Esophagus (tissue), 2 donors: ENCODE results near the gene SRPK1. TPM values are rescaled to one million over a fixed set of nuclear protein-coding genes. Genes with fewer than 3 reads are reported as not detected.

ENCODE experiments used
- H3K27ac ChIP-seq, 2 donors: one replicate each; pipeline ENCODE4 v1.5.1; 2013; ENCODE audit warnings: low read depth in 2 of 2, mild to moderate bottlenecking in 2 of 2, inconsistent platforms in 1 of 2, low read length in 1 of 2, moderate library complexity in 1 of 2
- H3K27me3 ChIP-seq, 2 donors: one replicate each; pipeline ENCODE4 v1.6.1; 2013; ENCODE audit warnings: low read length in 2 of 2, control low read depth in 1 of 2, mild to moderate bottlenecking in 1 of 2; ENCODE audit not compliant: insufficient read depth in 2 of 2, control insufficient read depth in 1 of 2
- H3K36me3 ChIP-seq, 2 donors: one replicate each; pipeline ENCODE4 v1.6.1; 2013; ENCODE audit warnings: low read length in 1 of 2; ENCODE audit not compliant: control insufficient read depth in 2 of 2, insufficient read depth in 2 of 2
- H3K4me1 ChIP-seq, 2 donors: one replicate each; pipeline ENCODE4 v1.6.1; 2013; ENCODE audit warnings: low read length in 1 of 2; ENCODE audit not compliant: control insufficient read depth in 2 of 2, insufficient read depth in 2 of 2
- H3K4me3 ChIP-seq, 2 donors: one replicate each; pipeline ENCODE4 v1.5.1; 2013; ENCODE audit warnings: low read length in 2 of 2, mild to moderate bottlenecking in 2 of 2, low read depth in 1 of 2, moderate library complexity in 1 of 2
- H3K9me3 ChIP-seq, 2 donors: one replicate each; pipeline ENCODE4 v1.6.1; 2013; ENCODE audit warnings: mild to moderate bottlenecking in 2 of 2, low read depth in 1 of 2, low read length in 1 of 2, moderate library complexity in 1 of 2; ENCODE audit not compliant: control insufficient read depth in 2 of 2, insufficient read depth in 1 of 2
- WGBS, 2 donors: extraction: QIAGEN DNeasy Blood & Tissue Kit; methylation state at CpG; one replicate each; pipeline ENCODE4 v1.1.7; 2013; 5-methylcytosine and 5-hydroxymethylcytosine counted together
- polyA plus RNA-seq, 2 donors: library from polyadenylated mRNA; stranded (reverse); fragments of 200-250 nt; gene quantifications; one replicate each; pipeline ENCODE4 v1.2.3, GENCODE V29; 2013
- donor health status: healthy with polysubstance abuse.
- donor health status: Bipolar disorder and iron deficiency.

SRPK1 gene
- polyA plus RNA-seq, 2 donors = 15.2 to 20.2 TPM

DNA sequence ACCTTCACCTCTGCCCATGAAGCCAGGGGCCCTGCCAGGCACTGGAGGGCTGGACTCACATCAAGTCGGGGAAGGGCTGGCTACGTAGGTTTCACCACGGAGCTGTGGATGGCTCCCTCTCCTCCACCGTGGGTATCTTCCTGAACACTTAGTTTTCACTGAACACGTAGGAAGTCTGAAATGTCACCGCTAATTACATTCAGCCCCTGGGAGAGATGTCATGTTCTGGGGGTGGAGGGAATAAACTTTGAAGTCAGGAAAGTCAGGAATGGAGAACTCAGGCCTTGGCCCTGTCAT is 109.3 kb downstream of the SRPK1 start:
- WGBS, 2 donors = 76 to 79% methylated on average over 6 of the region's 6 CpGs
- Histone ChIP-seq H3K27ac (peak overlapping the region; percentile 36 to 76), H3K4me1 (peaks cover 4% of the 10 kb centered on the region in 2 donors), H3K4me3 (no peak overlapping the region), H3K9me3 (no peaks in the 10 kb centered on the region), H3K27me3 (no peaks in the 10 kb centered on the region), H3K36me3 (no peaks in the 10 kb centered on the region)

DNA sequence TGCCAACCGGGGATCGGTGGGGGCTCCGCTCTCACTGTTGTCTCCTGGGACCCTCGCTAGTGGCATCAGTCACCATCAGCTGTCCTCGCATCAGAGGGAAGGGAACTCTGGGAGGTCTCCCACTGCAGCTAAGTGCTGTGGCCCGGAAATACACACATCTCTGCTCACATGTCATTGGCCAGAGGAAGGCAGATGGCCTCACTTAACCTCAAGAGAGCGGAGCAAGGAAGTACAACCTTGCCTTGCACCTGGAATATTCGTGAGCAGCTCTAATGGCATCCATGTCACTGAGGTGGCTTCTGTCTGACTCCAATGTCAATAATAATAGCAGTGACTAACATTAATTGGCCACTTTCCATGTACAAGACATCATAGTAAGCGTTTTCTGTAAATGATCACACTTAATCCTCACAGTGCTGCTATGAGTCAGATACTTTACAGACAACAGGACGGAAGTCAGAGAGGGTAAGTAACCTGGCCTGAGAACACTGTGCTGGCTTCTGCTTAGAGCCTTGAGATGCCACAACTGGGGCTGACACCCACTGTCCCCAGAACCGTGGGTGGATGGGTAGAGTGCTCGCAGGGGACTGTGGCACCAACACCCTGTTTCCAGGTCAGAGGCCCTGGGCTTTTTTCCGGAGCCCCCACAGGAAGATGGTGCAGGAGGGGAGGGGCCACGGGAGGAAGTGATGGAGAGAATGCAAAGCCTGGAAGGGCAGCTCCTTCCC is 109.8 kb downstream of the SRPK1 start:
- Histone ChIP-seq H3K4me3 (no peak overlapping the region), H3K36me3 (no peaks in the 10 kb centered on the region), H3K27ac (peak overlapping the region; percentile 36 to 76), H3K4me1 (peaks cover 4% of the 10 kb centered on the region in 2 donors), H3K27me3 (no peaks in the 10 kb centered on the region), H3K9me3 (no peaks in the 10 kb centered on the region)
- 52 to 58% methylated on average over 14 of the region's 14 CpGs for WGBS, 2 donors

DNA sequence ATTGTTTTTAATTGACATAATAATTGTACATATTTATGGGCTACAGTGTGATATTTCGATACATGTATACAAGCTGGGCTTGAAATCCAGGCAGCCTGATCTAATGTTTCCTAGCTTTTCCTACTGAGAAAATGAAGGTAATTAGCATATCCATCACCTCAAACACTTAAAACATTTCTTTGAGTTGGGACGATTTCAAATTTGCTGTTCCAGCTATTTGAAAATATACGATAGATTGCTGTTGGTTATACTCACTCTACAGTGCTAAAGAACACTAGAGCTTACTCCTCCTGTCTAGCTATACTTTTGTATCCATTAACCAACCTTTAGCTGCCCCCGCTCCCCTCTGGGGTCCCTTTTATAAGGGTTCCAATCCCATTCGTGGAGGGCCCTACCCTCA is 111.1 kb downstream of the SRPK1 start:
- H3K9me3 ChIP-seq = no peaks in the 10 kb centered on the region
- WGBS, 2 donors = 82 to 84% methylated on average over 5 of the region's 5 CpGs
- H3K27ac ChIP-seq = no peak overlapping the region
- no peaks in the 10 kb centered on the region for H3K36me3 ChIP-seq
- peaks cover 4 to 11% of the 10 kb centered on the region in 2 donors for H3K4me1 ChIP-seq
- no peaks in the 10 kb centered on the region for H3K27me3 ChIP-seq
- no peak overlapping the region for H3K4me3 ChIP-seq

DNA sequence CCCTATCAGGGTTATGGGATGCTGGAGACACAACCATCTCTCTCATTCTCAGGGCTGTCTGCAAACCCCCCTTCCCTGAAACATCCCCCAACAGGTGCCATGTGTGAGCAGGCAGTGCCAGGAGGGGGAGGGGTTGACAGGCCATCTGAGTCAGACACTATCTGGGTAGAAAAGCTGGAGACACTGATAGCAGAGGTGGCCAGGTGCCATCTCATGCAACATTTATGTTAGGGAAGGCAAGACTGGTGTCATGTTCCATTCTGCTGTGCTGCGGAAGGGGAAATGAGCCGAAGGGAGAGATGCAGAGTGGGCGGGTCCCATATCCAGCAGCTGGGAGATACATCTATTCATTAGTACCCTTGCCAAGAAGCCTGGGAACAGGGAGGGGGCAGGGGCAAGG is 112.2 kb downstream of the SRPK1 start:
- 61% methylated on average over 3 of the region's 3 CpGs for WGBS, 2 donors
- no peaks in the 10 kb centered on the region for H3K27me3 ChIP-seq

DNA sequence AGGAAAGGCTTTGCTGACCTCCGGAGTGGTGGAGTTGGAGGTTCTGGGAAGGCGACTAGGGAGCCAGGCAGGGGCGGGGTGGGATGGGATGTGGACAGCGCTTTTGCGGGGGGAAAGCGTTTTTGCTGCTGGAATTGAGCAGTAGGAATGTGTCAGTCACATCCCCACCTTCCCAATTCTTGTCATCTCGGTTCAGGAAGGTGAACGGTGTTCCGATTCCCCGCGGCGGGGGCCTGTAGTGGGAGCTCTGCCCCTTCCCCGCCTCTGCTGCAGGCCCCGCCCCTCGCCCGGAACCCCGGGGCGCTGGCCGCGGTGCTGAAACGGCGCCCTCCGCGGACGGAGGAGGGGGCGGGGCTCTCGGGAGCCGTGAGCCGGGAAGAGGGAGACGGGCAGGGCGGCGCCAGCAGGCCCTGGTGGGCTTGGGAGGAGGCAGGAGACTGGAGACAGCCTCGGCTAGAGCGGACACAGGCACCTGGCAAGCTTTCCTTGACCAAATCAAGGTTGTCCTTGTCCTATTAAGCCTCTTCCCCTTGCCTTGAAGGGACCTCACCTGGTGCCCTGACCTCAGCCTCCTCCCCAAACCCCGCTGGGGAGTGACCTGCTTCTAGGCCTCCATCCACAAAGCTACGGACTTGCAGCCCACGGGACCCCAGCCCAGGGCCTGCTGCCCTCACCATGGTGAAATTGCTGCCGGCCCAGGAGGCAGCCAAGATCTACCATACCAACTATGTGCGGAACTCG is 115.7 kb downstream of the SRPK1 start, which contains the start of gene LHFPL5:
Gene LHFPL5, plus strand, starts transcription at position 357 of the 741 bp plus-strand sequence. Its CDS starts 319 bp downstream, at position 676.
- Histone ChIP-seq H3K4me1 (peaks cover 0 to 7% of the 10 kb centered on the region in 2 donors), H3K27ac (no peak within 1 kb of the TSS), H3K27me3 (no peaks in the 10 kb centered on the region), H3K4me3 (no peak within 1 kb of the TSS), H3K36me3 (no peaks in the 10 kb centered on the region), H3K9me3 (no peaks in the 10 kb centered on the region)
- 12 to 13% methylated on average over 38 to 40 of the region's 40 CpGs for WGBS, 2 donors

More for the DNA sequence above, 112.2 kb downstream of the SRPK1 start:
- Histone ChIP-seq H3K27ac (no peak overlapping the region), H3K4me3 (no peak overlapping the region), H3K36me3 (no peaks in the 10 kb centered on the region), H3K4me1 (peaks cover 4 to 11% of the 10 kb centered on the region in 2 donors), H3K9me3 (no peaks in the 10 kb centered on the region)

DNA sequence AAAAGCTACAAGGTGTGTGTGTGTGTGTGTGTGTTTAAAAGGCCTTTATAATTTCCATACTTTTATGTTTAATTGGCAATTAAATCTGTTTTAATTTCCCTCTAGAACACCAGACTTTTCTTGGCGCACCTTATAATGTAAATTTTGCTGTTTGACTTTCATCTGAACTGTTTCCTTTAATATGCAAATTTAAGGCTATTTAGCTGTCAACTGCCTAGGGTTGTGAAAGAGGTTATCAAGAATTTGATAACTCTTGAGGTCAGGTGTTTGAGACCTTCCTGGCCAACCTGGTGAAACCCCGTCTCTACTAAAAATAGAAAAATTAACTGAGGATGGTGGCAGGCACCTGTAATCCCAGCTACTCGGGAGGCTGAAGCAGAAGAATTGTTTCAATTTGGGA is 119.8 kb downstream of the SRPK1 start:
- Histone ChIP-seq H3K27me3 (no peaks in the 10 kb centered on the region), H3K36me3 (no peaks in the 10 kb centered on the region), H3K9me3 (no peaks in the 10 kb centered on the region), H3K4me1 (peaks cover 5 to 7% of the 10 kb centered on the region in 2 donors), H3K4me3 (no peak overlapping the region), H3K27ac (no peak overlapping the region)
- WGBS, 2 donors = 65 to 69% methylated on average over 3 of the region's 3 CpGs

DNA sequence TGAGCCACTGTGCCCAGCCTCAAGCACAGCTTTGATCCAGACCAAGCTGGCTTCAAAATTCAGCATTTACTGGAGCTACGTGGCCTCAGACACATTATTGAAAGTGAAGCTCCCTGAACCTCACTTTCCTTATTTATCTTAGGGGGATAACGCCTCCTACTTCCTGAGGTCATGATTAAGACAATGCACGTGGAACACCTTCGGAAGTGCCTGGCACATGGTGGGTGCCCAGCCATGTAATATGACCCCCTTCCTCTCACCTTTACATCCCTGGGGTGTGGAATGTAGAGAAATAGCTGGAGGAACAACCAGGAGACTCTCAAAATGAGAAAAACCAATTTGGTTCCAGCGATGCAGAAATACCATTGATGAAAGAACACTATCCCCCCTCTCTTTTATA is 122.2 kb downstream of the SRPK1 start:
- H3K9me3 ChIP-seq = no peaks in the 10 kb centered on the region
- H3K36me3 ChIP-seq = no peaks in the 10 kb centered on the region
- peaks cover 0 to 5% of the 10 kb centered on the region in 2 donors for H3K4me1 ChIP-seq
- H3K27ac ChIP-seq = no peak overlapping the region
- H3K27me3 ChIP-seq = no peaks in the 10 kb centered on the region
- H3K4me3 ChIP-seq = no peak overlapping the region
- WGBS, 2 donors = 62 to 69% methylated on average over 5 of the region's 5 CpGs

DNA sequence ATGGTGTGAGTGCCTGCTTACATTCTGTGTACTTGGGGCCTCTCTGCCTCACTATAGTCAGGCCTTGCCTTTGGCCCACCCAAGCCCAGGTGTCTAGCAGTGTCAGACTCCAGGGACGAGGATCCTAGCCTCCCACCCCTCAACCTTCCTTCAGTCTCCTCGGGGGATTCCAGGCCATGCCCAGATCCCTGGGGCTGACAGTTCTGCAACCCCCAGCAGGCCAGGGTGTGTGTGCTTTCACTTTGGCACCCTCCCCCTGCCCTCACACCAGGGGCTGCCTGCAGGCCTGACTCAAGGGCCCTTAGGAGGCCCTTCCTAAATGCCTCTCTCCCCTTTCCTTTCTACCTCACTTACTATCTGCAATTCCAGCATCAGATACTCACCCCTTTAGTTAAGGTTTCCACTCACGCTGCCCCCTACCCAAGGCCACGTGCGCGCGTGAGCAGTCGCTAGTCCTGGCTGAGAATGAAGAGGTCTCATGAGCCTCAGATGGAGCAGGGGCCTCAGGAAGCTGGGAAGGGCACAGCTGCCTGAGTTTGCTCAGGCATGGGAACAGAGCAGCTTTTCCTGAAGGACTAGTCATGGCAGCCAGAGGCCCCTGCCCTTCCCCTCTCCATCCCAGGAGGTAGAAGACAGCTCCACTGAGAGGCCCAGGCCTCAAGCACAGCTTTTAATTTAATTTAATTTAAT is 122.9 kb downstream of the SRPK1 start:
- WGBS, 2 donors = 77 to 79% methylated on average over 8 of the region's 8 CpGs
- H3K27me3 ChIP-seq = no peaks in the 10 kb centered on the region

DNA sequence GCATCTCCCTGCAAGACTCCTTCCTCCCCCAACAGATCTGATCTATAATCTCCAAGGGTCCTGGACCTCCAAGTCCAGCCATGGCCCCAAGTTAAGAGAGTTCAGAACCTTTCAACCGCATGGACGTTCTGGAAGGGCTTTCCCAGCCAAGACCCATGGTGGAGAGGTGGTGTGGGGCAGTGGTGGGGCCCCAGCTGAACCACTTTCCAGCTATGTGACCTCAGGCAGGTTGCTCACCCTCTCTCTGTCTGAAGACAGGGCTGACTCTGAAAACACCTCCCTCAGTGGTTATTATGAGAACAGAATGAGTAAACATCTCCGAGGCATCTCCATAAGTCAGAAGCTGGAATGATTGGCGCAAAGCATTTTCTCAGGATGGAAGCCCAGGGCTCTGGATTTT is 124.7 kb downstream of the SRPK1 start:
- Histone ChIP-seq H3K4me3 (no peak overlapping the region), H3K4me1 (peaks cover 0 to 5% of the 10 kb centered on the region in 2 donors), H3K36me3 (no peaks in the 10 kb centered on the region), H3K27ac (no peak overlapping the region), H3K9me3 (no peaks in the 10 kb centered on the region), H3K27me3 (no peaks in the 10 kb centered on the region)
- 79 to 87% methylated on average over 4 of the region's 4 CpGs for WGBS, 2 donors

More for the DNA sequence above, 122.9 kb downstream of the SRPK1 start:
- Histone ChIP-seq H3K4me3 (no peak overlapping the region), H3K27ac (no peak overlapping the region), H3K36me3 (no peaks in the 10 kb centered on the region), H3K4me1 (peaks cover 0 to 5% of the 10 kb centered on the region in 2 donors), H3K9me3 (no peaks in the 10 kb centered on the region)
